Activated effector memory CD4-positive, alpha-beta T cell treated with Interleukin-2 at 50 U/mL for 16 hours (primary cell): ENCODE results near the gene ADGRG3.
"Not testable (repeated sequence)": the region's sequence is repeated elsewhere in the genome, so short reads cannot be mapped to it uniquely, and the experiment has no call there.

Experiments
- DNase-seq: peaks from one replicate; pipeline ENCODE4 v3.0.0-alpha.2; 2020

ADGRG3 gene

DNA sequence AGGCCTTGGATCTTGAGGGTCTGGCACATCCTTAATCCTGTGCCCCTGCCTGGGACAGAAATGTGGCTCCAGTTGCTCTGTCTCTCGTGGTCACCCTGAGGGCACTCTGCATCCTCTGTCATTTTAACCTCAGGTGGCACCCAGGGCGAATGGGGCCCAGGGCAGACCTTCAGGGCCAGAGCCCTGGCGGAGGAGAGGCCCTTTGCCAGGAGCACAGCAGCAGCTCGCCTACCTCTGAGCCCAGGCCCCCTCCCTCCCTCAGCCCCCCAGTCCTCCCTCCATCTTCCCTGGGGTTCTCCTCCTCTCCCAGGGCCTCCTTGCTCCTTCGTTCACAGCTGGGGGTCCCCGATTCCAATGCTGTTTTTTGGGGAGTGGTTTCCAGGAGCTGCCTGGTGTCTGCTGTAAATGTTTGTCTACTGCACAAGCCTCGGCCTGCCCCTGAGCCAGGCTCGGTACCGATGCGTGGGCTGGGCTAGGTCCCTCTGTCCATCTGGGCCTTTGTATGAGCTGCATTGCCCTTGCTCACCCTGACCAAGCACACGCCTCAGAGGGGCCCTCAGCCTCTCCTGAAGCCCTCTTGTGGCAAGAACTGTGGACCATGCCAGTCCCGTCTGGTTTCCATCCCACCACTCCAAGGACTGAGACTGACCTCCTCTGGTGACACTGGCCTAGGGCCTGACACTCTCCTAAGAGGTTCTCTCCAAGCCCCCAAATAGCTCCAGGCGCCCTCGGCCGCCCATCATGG is 4.0 kb upstream of the ADGRG3 start:
- no peak for DNase-seq

- DNase-seq = no peak
Observed at GRCh38 chr16:57664662-57665025, 3.5 kb upstream of the ADGRG3 start.

- no peak for DNase-seq
Observed at GRCh38 chr16:57665541-57665940, 2.6 kb upstream of the ADGRG3 start.

DNA sequence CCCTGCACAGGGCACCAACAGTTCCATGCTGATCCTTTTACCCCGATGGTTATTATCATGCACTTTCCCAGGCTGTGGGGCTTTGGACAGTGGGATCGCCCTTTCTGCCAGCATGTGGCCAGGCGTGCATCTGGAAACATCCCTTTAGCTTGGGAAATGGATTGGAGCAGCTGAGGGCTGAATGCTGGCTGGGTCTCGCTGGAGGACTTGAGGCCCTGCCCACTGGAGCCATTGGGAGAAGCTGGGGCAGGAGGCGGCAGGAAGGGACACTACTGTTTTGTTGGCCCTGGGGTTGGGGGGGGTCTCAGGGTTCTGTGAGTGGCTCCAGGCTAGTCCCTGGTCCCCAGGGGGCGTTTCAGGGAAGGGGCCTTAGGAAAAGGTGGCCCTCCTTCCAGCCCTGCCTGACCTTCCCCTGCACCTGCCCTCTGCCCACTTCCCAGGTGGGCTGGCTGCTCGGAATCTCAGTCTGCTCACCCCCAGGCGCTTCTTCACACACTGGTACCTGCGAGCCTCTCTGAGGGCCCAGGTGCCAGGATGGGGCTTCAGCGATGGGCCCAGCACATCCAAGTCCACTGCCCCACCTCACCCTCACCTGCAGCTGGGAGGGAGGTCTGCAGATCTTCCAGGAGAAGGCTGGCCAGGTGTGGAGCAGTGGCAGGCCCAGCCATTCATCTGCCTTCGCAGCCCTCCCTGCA is 1.6 kb upstream of the ADGRG3 start:
- DNase-seq = no peak

GRCh38 chr16:57667048-57667525 is 1.0 kb upstream of the ADGRG3 start:
- DNase-seq = no peak

DNA sequence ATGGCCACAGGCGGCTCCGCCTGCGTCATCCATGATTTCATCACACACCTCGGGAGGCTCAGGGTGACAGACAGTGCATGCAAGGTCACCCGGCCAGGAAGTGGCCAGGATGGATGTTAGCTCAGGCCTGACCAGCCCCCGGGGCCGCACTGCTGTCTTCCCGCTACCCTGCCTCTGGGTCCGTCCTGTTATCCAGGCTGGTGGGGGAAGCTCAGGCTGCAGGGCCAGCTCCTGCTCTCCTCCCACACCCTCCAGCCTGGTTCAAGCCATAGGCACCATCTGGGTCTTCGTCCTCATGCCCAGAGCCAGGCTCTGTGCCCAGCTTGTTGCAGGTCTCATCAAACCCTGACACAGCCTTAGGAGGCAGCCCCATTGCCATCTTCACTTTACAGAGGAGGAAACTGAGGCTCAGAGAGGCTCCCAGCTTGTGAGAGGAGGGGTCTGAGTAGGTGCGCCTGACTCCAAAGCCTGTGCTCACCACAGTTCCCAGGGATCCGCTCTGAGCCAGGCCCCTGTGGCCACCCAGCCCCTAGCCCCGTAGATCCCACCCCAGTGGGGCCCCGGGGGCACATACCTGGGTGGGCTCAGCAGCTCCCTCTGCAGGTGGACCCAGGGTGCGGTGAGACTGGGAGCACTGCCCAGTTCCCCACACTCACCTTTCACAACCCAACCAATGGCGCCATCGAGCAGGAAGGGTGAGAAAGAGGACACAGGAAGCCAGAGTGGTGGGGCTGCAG is 412 bp upstream of the ADGRG3 start:
- no peak for DNase-seq

DNA sequence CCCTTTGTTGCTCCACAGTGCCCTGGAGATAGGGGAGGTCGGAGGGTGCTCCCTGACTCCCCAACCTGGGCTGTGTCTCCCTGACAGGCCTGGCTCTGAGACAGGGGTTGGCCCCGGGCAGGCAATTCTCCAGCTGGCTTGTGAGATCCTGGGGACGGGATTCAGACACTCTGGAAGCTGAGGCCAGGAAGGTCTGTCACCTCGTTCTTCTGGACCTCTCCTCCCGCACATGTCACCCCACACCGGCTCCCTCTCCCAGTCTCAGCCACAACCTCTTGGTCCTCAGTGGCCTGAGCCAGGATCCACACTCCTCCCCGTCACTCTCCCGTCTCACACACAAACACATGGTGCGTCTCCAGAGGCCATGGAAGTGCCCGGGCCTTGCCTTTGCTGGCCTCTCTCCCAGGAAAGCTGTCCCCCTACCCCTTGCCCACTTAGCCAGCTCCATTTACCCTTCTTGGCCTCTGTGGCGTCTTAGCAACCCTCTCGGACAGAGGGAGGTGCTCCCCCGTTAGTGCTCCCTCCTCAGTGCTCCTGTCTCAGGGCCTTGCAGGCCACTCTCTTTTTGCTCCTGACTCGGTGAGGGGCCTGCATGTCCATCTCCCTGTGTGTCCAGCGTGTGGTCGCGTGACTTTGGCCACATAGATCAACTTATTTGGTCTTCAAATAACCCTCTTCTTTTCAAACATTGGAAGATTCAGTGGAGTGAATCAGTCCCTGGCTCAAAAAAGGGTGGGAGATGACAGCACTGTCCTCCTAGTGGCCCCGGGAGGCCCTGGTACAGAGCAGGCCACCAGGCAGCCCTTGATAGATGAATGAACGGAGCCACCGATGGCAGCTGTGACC is 747 bp downstream of the ADGRG3 start:
- no peak for DNase-seq

GRCh38 chr16:57669476-57670162 is 1.5 kb downstream of the ADGRG3 start:
- no peak for DNase-seq

- no peak for DNase-seq
Observed at GRCh38 chr16:57670196-57670595, 2.1 kb downstream of the ADGRG3 start.

DNA sequence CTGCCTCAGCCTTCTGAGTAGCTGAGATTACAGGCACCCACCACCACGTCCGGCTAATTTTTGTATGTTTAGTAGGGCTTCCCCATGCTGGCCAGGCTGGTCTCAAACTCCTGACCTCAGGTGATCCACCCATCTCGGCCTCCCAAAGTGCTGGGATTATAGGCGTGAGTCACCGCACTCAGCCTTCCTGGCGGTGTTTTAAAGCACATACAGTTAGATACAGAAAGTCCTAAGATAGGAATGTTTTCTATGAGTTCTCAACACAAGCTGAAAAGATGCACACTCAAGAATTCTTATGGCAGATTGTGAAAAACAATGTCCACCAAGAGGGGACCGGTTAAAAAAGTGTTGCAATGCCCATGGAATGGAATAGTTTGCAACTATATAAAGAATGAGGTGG is 3.3 kb downstream of the ADGRG3 start:
- not testable (repeated sequence) for DNase-seq

DNA sequence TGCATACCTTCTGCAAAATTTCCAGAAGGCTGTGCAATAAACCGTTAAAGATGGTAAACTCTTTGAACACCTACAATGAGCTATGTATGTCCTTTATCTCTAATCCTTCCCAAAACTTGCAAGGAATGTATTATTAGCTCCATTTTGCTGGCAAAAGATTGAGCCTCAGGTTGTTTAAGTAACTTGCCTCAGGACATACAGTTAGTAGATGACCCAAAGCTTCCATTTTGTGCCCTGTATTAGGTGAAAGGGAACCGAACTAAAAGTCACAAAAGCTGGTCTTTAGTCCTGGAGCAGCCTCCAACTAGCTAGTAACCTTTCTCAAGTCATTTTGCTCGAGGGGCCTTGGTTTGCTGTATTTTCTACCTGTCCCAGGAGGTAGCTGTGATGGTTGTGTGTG is 4.3 kb downstream of the ADGRG3 start:
- no peak for DNase-seq

- DNase-seq = no peak
Observed at GRCh38 chr16:57672824-57673223, 4.7 kb downstream of the ADGRG3 start.

DNA sequence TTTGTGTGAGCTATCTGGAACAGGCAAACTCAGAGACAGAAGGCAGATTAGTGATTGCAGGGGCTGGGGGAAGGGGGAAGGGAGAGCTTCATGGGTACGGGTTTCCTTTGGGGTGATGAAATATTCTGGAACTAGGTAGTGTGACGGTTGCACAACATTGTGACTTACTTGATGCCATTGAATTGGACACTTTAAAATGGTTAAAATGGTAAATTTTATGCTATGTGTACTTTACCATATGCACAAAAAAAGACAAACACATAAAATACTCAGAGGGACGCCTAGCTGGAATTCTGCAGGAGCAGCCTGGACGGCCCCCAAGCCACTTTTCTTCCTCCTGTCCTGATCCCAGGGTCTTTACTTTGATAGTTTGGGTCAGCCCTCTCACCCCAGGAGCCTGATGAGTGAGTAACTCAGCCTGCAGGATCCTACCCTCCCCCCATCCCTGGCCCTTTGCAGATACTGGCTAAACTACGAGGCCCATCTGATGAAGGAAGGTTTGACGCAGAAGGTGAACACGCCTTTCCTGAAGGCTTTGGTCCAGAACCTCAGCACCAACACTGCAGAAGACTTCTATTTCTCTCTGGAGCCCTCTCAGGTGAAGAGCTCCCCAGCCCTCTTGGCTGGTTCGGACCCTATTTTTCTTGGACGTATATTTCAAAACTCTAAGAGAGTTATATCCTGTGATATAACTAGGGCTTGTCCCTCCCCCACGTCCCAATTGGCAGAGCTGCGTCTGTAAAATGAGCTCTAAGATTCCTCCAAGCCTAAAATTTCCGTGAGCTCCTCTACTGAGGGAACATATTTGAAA is 7.8 kb downstream of the ADGRG3 start:
- no peak for DNase-seq

GRCh38 chr16:57676553-57677085 is 8.5 kb downstream of the ADGRG3 start:
- no peak for DNase-seq

GRCh38 chr16:57677622-57678369 is 9.7 kb downstream of the ADGRG3 start:
- DNase-seq = no peak

DNA sequence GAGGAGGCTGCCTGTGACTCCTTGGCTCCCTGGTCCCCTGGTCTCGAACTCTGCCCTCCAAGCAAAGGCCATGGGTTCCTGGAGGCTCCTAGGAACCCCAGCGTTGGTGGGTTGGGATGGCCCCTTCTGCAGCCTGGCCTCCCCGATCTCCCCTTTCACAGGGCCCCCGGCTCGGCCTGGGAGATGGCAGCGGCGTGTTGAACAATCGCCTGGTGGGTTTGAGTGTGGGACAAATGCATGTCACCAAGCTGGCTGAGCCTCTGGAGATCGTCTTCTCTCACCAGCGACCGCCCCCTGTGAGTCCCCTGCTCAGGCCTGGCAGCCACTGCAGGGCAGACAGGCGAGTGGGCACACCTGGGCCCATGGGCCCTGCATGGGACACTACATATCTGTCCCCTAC is 10.9 kb downstream of the ADGRG3 start:
- DNase-seq = no peak

DNA sequence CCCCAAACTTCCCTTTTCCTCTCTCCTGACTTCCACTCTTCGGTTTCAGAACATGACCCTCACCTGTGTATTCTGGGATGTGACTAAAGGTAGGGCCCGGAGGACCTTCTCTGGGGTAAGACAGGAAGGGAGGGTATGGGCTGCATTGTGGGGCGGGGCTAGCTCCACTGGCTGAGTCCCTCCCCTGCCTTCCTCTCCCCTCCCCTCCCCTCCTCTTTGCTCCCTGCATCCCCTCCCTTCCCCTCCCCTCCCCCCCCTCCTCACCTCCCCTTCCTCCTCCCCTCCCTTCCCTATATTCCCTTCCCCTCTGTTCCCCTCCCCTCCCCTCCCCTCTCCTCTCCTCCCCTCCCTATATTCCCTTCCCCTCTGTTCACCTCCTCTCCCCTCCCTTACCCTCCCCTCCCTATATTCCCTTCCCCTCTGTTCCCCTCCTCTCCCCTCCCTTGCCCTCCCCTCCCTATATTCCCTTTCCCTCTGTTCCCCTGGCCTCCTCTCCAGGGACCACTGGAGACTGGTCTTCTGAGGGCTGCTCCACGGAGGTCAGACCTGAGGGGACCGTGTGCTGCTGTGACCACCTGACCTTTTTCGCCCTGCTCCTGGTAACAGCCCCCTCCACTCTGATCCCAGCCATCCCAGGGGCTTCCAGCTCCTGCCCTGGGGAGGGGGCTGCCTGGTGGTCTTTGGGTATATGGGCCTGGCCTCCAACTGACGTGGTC is 11.8 kb downstream of the ADGRG3 start:
- DNase-seq = no peak

DNA sequence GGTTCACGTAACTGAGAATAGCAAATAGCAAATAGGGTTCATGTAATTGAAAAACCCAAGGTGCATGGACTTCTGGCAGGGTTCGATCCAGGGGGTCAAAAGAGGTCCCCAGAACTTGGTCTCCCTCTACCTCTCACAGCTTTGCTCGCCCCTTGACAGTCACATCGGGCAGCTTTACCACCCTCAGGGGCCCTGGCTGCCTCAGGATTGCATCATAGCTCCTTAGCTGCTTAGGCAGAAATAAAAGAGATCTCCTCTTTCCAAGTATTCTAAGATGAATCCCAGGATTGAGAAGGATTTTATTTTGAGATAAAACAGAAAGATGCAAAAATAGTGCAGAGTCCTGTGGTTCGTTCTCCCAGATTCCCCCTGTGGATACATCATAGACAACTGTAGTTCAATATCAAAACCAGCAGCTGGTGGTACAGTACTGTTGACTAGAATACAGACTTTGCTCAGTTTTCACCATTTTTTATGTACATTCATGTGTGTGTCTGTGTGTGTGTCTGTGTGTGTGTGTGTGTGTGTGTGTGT is 12.8 kb downstream of the ADGRG3 start:
- no peak for DNase-seq
